Measurements from ENCODE around the gene RPTOR.

Gene RPTOR

DNA sequence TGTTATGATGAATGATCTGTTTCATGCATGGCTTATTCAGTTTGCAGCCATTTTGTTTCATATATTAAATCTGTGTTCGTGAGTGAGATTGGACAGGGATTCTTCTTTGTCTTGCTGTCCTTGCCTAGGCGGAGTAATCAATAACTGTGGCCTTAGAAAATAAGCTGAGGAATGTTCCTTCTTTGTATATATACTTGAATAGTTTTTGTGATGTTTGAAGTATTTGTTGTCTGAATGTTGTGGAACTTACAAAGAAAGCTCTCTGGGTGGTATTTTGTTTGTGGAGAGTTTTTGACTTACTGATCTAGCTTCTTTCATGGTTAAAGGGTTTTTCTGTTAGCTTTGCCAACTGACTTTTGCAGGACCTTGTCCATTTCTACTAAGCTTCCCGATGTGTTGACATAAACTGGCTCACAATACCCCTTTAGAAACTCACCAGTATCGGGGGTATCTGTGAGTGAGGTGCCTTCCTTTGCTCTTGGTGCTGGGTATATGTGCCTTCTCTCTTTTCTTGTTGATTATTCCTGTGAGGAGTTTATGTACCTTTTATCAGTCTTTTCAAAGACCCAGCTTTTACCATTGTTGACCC, 166.2 kb downstream of the RPTOR start:
- no peaks in the 10 kb centered on the region for H3F3A ChIP-seq (ENCODE audit: insufficient read depth, low read length)
- TF ChIP-seq, protein P1, sequence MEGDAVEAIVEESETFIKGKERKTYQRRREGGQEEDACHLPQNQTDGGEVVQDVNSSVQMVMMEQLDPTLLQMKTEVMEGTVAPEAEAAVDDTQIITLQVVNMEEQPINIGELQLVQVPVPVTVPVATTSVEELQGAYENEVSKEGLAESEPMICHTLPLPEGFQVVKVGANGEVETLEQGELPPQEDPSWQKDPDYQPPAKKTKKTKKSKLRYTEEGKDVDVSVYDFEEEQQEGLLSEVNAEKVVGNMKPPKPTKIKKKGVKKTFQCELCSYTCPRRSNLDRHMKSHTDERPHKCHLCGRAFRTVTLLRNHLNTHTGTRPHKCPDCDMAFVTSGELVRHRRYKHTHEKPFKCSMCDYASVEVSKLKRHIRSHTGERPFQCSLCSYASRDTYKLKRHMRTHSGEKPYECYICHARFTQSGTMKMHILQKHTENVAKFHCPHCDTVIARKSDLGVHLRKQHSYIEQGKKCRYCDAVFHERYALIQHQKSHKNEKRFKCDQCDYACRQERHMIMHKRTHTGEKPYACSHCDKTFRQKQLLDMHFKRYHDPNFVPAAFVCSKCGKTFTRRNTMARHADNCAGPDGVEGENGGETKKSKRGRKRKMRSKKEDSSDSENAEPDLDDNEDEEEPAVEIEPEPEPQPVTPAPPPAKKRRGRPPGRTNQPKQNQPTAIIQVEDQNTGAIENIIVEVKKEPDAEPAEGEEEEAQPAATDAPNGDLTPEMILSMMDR (IDR thresholded peaks at IDR 0.05; ENCODE audit: low read length) = no peak
- no peak for TF ChIP-seq EZH2 (IDR thresholded peaks at IDR 0.05; ENCODE audit: borderline replicate concordance, low read length)
- no peaks in the 10 kb centered on the region for H3K9me3 ChIP-seq (ENCODE audit: low read length)
- peaks cover 18% of the 10 kb centered on the region for H3K4me1 ChIP-seq (ENCODE audit: insufficient read depth, low read length, severe bottlenecking)
- no peaks in the 10 kb centered on the region for H4K20me1 ChIP-seq (ENCODE audit: insufficient read depth, low read length)
- H3K4me2 ChIP-seq (ENCODE audit: low read length) = no peak overlapping the region
- H3K27me3 ChIP-seq (ENCODE audit: insufficient read depth, low read length) = no peaks in the 10 kb centered on the region
- H3K27ac ChIP-seq (ENCODE audit: low read depth, low read length, poor library complexity, severe bottlenecking) = no peak overlapping the region
- H3K9ac ChIP-seq (ENCODE audit: low read length) = no peak overlapping the region
- H3K9me2 ChIP-seq (ENCODE audit: low read depth, low read length) = no peaks in the 10 kb centered on the region
- H2AFZ ChIP-seq (ENCODE audit: low read length) = no peak overlapping the region
- H3K36me3 ChIP-seq (ENCODE audit: insufficient read depth, low read length) = peaks cover 22% of the 10 kb centered on the region
- H3K79me2 ChIP-seq (ENCODE audit: insufficient read depth, low read length) = peaks cover 3% of the 10 kb centered on the region; the same call in 1 of the 2 replicates
- H3K4me3 ChIP-seq (ENCODE audit: low read depth, low read length, poor library complexity, severe bottlenecking) = no peak overlapping the region

DNA sequence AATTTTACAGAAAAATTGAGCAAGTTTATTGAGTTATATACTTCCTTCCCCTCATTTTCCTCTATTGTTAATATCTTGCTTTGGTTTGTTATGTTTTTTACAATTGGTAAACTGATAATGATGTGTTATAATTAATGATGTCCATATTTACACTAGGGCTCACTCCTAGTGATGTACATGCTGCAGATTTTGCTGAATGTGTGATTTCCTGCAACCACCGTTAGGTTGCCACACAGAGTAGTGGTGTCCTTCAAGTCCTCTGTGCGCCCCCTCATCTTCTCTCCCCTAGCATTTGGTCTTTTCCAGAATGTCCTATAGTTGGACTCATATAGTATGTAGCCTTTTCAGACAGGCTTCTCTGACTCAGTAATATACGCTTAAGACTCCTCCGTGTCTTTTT, 167.5 kb downstream of the RPTOR start:
- Histone ChIP-seq H3K9ac (ENCODE audit: low read length) (no peak overlapping the region), H3K4me2 (ENCODE audit: low read length) (no peak overlapping the region), H3K4me3 (ENCODE audit: low read depth, low read length, poor library complexity, severe bottlenecking) (no peak overlapping the region), H3K36me3 (ENCODE audit: insufficient read depth, low read length) (peaks cover 22% of the 10 kb centered on the region), H3K27ac (ENCODE audit: low read depth, low read length, poor library complexity, severe bottlenecking) (no peak overlapping the region), H4K20me1 (ENCODE audit: insufficient read depth, low read length) (no peaks in the 10 kb centered on the region), H3K27me3 (ENCODE audit: insufficient read depth, low read length) (no peaks in the 10 kb centered on the region), H3K9me2 (ENCODE audit: low read depth, low read length) (no peaks in the 10 kb centered on the region), H3K9me3 (ENCODE audit: low read length) (no peaks in the 10 kb centered on the region), H2AFZ (ENCODE audit: low read length) (no peak overlapping the region), H3K79me2 (ENCODE audit: insufficient read depth, low read length) (peaks cover 3% of the 10 kb centered on the region; the same call in 1 of the 2 replicates), H3K4me1 (ENCODE audit: insufficient read depth, low read length, severe bottlenecking) (peaks cover 11% of the 10 kb centered on the region), H3F3A (ENCODE audit: insufficient read depth, low read length) (no peaks in the 10 kb centered on the region)
- TF ChIP-seq EZH2 (IDR thresholded peaks at IDR 0.05; ENCODE audit: borderline replicate concordance, low read length) = no peak
- TF ChIP-seq, protein P1 (IDR thresholded peaks at IDR 0.05; ENCODE audit: low read length) = no peak

DNA sequence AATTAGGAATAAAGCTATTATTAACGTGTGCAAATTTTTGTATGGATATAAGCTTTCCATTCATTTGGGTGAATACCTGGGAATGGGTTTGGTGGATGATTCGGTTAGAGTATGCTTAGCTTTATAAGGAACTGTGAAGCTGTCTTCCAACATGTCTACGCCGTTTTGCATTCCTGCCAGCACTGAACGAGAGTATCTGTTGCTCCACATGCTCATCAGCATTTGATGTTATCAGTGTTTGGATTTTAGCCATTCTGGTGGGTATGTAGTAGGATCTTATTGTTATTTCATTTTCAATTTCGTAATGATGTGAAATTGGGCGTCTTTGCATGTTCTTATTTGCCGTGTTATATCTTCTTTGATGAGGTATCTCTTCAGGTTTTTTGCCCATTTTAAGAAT, 168.0 kb downstream of the RPTOR start:
- no peak overlapping the region for H3K4me2 ChIP-seq (ENCODE audit: low read length)
- peaks cover 3% of the 10 kb centered on the region; the same call in 1 of the 2 replicates for H3K79me2 ChIP-seq (ENCODE audit: insufficient read depth, low read length)

More for the DNA sequence above, 168.0 kb downstream of the RPTOR start:
- no peak overlapping the region for H3K4me3 ChIP-seq (ENCODE audit: low read depth, low read length, poor library complexity, severe bottlenecking)
- H3K9me3 ChIP-seq (ENCODE audit: low read length) = no peaks in the 10 kb centered on the region
- H3K27ac ChIP-seq (ENCODE audit: low read depth, low read length, poor library complexity, severe bottlenecking) = no peak overlapping the region
- no peaks in the 10 kb centered on the region for H3K9me2 ChIP-seq (ENCODE audit: low read depth, low read length)
- no peak overlapping the region for H3K9ac ChIP-seq (ENCODE audit: low read length)
- H3F3A ChIP-seq (ENCODE audit: insufficient read depth, low read length) = no peaks in the 10 kb centered on the region
- no peaks in the 10 kb centered on the region for H4K20me1 ChIP-seq (ENCODE audit: insufficient read depth, low read length)
- peaks cover 12% of the 10 kb centered on the region for H3K4me1 ChIP-seq (ENCODE audit: insufficient read depth, low read length, severe bottlenecking)
- no peak overlapping the region for H2AFZ ChIP-seq (ENCODE audit: low read length)
- no peaks in the 10 kb centered on the region for H3K27me3 ChIP-seq (ENCODE audit: insufficient read depth, low read length)
- H3K36me3 ChIP-seq (ENCODE audit: insufficient read depth, low read length) = peaks cover 21% of the 10 kb centered on the region
- no peak for TF ChIP-seq EZH2 (IDR thresholded peaks at IDR 0.05; ENCODE audit: borderline replicate concordance, low read length)
- TF ChIP-seq, protein P1 (IDR thresholded peaks at IDR 0.05; ENCODE audit: low read length) = no peak

Data from OCI-LY1 (cell line).